HCT116 (cell line): ENCODE data around the gene TGFBRAP1. TPM values are rescaled to one million over a fixed set of nuclear protein-coding genes. Genes with fewer than 3 reads are reported as not detected.

Source experiments
- ATAC-seq: fragments of 200-7000 bp; cut with Tn5 transposase; 2 replicates; pipeline ENCODE4 v1.9.1; 2020; ENCODE audit warnings: mild to moderate bottlenecking, moderate library complexity
- BruUV-seq: library from RNA; stranded (reverse); fragments of 400-500 nt; replicated peaks from 2 replicates; lab custom pipeline; 2021; lab: Mats Ljungman, UMichigan
- CTCF ChIA-PET: fragments of 300-600 bp; sonication (Branson Sonifier 250); formaldehyde crosslinking; loops from one replicate; lab custom pipeline; 2021; ENCODE audit warnings: antibody characterized with exemption; lab: Charles Lee
- POLR2A ChIA-PET: fragments of 300-600, 350-600 bp; sonication (Branson Sonifier 250); formaldehyde crosslinking; loops from one replicate; lab custom pipeline; 2021; ENCODE audit warnings: antibody characterized with exemption; lab: Charles Lee
- RAD21 ChIA-PET, 2 experiments: fragments of 300-600 bp; sonication (Branson Sonifier 250); formaldehyde crosslinking; loops; one replicate each; lab custom pipeline; 2023; ENCODE audit warnings: low total read pairs in 2 of 2; ENCODE audit not compliant: uncharacterized antibody in 2 of 2, unreplicated experiment in 2 of 2, low non-redundant PET in 1 of 2; lab: Charles Lee
- DNase-seq: peaks from one replicate; pipeline ENCODE4 v3.0.0-alpha.2; 2010; ENCODE audit warnings: low read depth, low spot score
- H2AFZ ChIP-seq: fragments of 200-600 bp; shearing (Covaris generic), sonication (generic); 2 replicates; pipeline ENCODE4 v1.6.1; 2017; ENCODE audit warnings: low read depth, mixed run types, mixed read lengths, antibody characterized with exemption, low read length; ENCODE audit not compliant: poor library complexity, severe bottlenecking
- H3K27ac ChIP-seq: 2 replicates; pipeline ENCODE4 v1.5.1; 2012; ENCODE audit warnings: low read depth, low read length
- H3K27me3 ChIP-seq: fragments of 200-600 bp; sonication (generic); 2 replicates; pipeline ENCODE4 v1.6.1; 2016; ENCODE audit warnings: mixed run types, low read length, mixed read lengths; ENCODE audit not compliant: insufficient read depth
- H3K36me3 ChIP-seq, 2 experiments: fragments of 200-500 bp in 1 of 2; fragments of 200-600 bp in 1 of 2; sonication (Bioruptor generic) in 1 of 2; sonication (generic) in 1 of 2; 2 replicates each; pipeline versions ENCODE4 v1.5.1 to v1.6.1; 2014 to 2016; ENCODE audit warnings: low read length in 2 of 2, inconsistent platforms in 1 of 2, mixed read lengths in 1 of 2, mixed run types in 1 of 2; ENCODE audit not compliant: insufficient read depth in 2 of 2, control insufficient read depth in 1 of 2
- H3K4me1 ChIP-seq, 2 experiments: fragments of 200-600 bp in 1 of 2; sonication (generic) in 1 of 2; 2 replicates each; pipeline versions ENCODE4 v1.5.1 to v1.6.1; 2012 to 2017; ENCODE audit warnings: low read length in 2 of 2, inconsistent platforms in 1 of 2, mild to moderate bottlenecking in 1 of 2, mixed read lengths in 1 of 2, mixed run types in 1 of 2, moderate library complexity in 1 of 2; ENCODE audit not compliant: insufficient read depth in 2 of 2, control insufficient read depth in 1 of 2
- H3K4me2 ChIP-seq: fragments of 200-600 bp; sonication (generic); 2 replicates; pipeline ENCODE4 v1.6.1; 2017; ENCODE audit warnings: mixed run types, low read length, mixed read lengths
- H3K4me3 ChIP-seq, 2 experiments: fragments of 200-600 bp in 1 of 2; sonication (generic) in 1 of 2; replicated peaks in 1 of 2; 2 replicates each; pipeline ENCODE4 v1.5.1; 2011 to 2016; ENCODE audit warnings: low read length in 2 of 2, control low read depth in 1 of 2, low read depth in 1 of 2, mild to moderate bottlenecking in 1 of 2, mixed read lengths in 1 of 2, mixed run types in 1 of 2
- H3K79me2 ChIP-seq: fragments of 200-600 bp; sonication (generic); 2 replicates; pipeline ENCODE4 v1.6.1; 2017; ENCODE audit warnings: mild to moderate bottlenecking, mixed run types, low read length, moderate library complexity, mixed read lengths; ENCODE audit not compliant: insufficient read depth
- H3K9ac ChIP-seq: fragments of 200-600 bp; sonication (generic); 2 replicates; pipeline ENCODE4 v1.6.1; 2016; ENCODE audit warnings: low read length, mixed read lengths
- H3K9me2 ChIP-seq: fragments of 200-600 bp; sonication (generic), shearing (Covaris generic); 2 replicates; pipeline ENCODE4 v1.6.1; 2017; ENCODE audit warnings: mixed run types, mild to moderate bottlenecking, moderate library complexity; ENCODE audit not compliant: insufficient read depth
- H3K9me3 ChIP-seq, 2 experiments: fragments of 200-500 bp in 1 of 2; fragments of 200-600 bp in 1 of 2; sonication (Bioruptor generic) in 1 of 2; sonication (generic) in 1 of 2; 2 replicates each; pipeline ENCODE4 v1.6.1; 2014 to 2017; ENCODE audit warnings: low read length in 2 of 2, mixed read lengths in 2 of 2, inconsistent platforms in 1 of 2, low read depth in 1 of 2, mild to moderate bottlenecking in 1 of 2, mixed run types in 1 of 2, moderate library complexity in 1 of 2; ENCODE audit not compliant: control insufficient read depth in 1 of 2, insufficient read depth in 1 of 2
- H4K20me1 ChIP-seq: fragments of 200-600 bp; sonication (generic), shearing (Covaris generic); 2 replicates; pipeline ENCODE4 v1.6.1; 2017; ENCODE audit warnings: mixed run types, mild to moderate bottlenecking, moderate library complexity; ENCODE audit not compliant: insufficient read depth
- CBX3 ChIP-seq: IDR thresholded peaks from 2 replicates; pipeline ENCODE4 v1.6.1; 2012; ENCODE audit warnings: low read depth
- EZH2phosphoT487 ChIP-seq: fragments of 200-600 bp; IDR thresholded peaks from 2 replicates; pipeline ENCODE4 v1.6.1; 2018; ENCODE audit warnings: antibody characterized with exemption, borderline replicate concordance
- FOSL1 ChIP-seq: IDR thresholded peaks from 2 replicates; pipeline ENCODE4 v1.6.1; 2012; ENCODE audit warnings: low read depth
- POLR2AphosphoS5 ChIP-seq: IDR thresholded peaks from 2 replicates; pipeline ENCODE4 v1.6.1; 2011; ENCODE audit warnings: mild to moderate bottlenecking, low read depth, low read length, moderate library complexity
- SIN3A ChIP-seq: IDR thresholded peaks from 2 replicates; pipeline ENCODE4 v1.6.1; 2012; ENCODE audit warnings: low read depth
- SP1 ChIP-seq: IDR thresholded peaks from 2 replicates; pipeline ENCODE4 v1.6.1; 2012; ENCODE audit warnings: low read depth
- TCF7L2 ChIP-seq: IDR thresholded peaks from 2 replicates; pipeline ENCODE4 v1.7.0; 2011; ENCODE audit warnings: borderline replicate concordance, inconsistent platforms; ENCODE audit not compliant: insufficient read depth, insufficient read length; ENCODE audit errors: extremely low read depth
- YY1 ChIP-seq: IDR thresholded peaks from 2 replicates; pipeline ENCODE4 v1.6.1; 2011; ENCODE audit warnings: low read length, low read depth, moderate library complexity, mild to moderate bottlenecking; ENCODE audit not compliant: insufficient replicate concordance; ENCODE audit errors: extremely low read depth
- ZFX ChIP-seq: fragments of 450-650 bp; IDR thresholded peaks from 2 replicates; pipeline ENCODE4 v1.6.1; 2017
- ZNF274 ChIP-seq: fragments of 200-500 bp; sonication (Bioruptor generic); IDR thresholded peaks from 2 replicates; pipeline ENCODE4 v1.6.1; 2014; ENCODE audit warnings: mild to moderate bottlenecking, low read depth, low read length, inconsistent platforms
- intact Hi-C: fragments of 100-400 bp; cut with micrococcal nuclease; formaldehyde crosslinking; loops from 2 replicates; pipeline ENCODE4 v1.10.0; 2022
- total RNA-seq: library from RNA; stranded (reverse); gene quantifications from one replicate; pipeline ENCODE4 v1.2.1, GENCODE V29; 2021; ENCODE audit not compliant: unreplicated experiment
- TF ChIP-seq, protein P1 (sequence below): IDR thresholded peaks from 2 replicates; pipeline ENCODE4 v1.6.1; 2011; ENCODE audit warnings: mild to moderate bottlenecking, low read length, moderate library complexity; ENCODE audit not compliant: insufficient replicate concordance; ENCODE audit errors: extremely low read depth
- TF ChIP-seq, protein P2 (sequence below): IDR thresholded peaks from 2 replicates; pipeline ENCODE4 v1.6.1; 2012; ENCODE audit warnings: low read depth
- TF ChIP-seq, protein P3 (sequence below): IDR thresholded peaks from 2 replicates; pipeline ENCODE4 v1.6.1; 2012

The TGFBRAP1 gene
- total RNA-seq, 1 experiment from 2014 or later: 18.3 TPM

DNA sequence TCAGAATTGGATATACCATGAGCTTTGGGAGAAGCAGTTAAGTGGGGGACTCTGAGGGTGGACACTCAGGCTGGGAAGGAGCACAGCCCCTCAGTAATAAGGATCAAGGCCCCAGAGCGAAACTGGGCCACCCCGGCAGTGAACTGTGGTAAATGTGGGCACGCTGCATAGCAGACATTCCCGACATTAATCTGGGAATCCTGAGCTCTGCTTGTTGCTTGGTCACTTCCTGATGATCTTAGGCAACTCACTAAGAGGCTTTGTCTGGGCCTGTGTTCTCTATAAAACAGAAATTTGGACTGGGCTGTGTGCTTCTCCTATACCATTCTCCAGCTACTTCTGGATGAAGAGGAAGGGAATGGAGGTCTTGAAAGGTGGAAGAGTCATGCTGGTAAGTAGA lies 4.8 kb downstream of the TGFBRAP1 start:
- BruUV-seq: no TSS peak
- Histone ChIP-seq H3K4me2 (no peak overlapping the region), H3K27ac (no peak overlapping the region), H3K9me3 (no peaks in the 10 kb centered on the region), H3K4me1 (peaks cover 12 to 13% of the 10 kb centered on the region in 2 experiments), H3K4me3 (no peak overlapping the region), H3K9me2 (no peaks in the 10 kb centered on the region), H2AFZ (no peak overlapping the region), H3K36me3 (no peaks in the 10 kb centered on the region), H3K27me3 (no peaks in the 10 kb centered on the region), H3K9ac (no peak overlapping the region), H4K20me1 (no peaks in the 10 kb centered on the region), H3K79me2 (peaks cover 86% of the 10 kb centered on the region)
- intact Hi-C loops: no loop called here
- TF ChIP-seq EZH2phosphoT487: no peak
- no peak for TF ChIP-seq YY1
- TF ChIP-seq, protein P1, sequence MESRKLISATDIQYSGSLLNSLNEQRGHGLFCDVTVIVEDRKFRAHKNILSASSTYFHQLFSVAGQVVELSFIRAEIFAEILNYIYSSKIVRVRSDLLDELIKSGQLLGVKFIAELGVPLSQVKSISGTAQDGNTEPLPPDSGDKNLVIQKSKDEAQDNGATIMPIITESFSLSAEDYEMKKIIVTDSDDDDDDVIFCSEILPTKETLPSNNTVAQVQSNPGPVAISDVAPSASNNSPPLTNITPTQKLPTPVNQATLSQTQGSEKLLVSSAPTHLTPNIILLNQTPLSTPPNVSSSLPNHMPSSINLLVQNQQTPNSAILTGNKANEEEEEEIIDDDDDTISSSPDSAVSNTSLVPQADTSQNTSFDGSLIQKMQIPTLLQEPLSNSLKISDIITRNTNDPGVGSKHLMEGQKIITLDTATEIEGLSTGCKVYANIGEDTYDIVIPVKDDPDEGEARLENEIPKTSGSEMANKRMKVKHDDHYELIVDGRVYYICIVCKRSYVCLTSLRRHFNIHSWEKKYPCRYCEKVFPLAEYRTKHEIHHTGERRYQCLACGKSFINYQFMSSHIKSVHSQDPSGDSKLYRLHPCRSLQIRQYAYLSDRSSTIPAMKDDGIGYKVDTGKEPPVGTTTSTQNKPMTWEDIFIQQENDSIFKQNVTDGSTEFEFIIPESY: no peak
- CTCF ChIA-PET: no interaction called here
- no peak for DNase-seq
- no peak for ATAC-seq
- RAD21 ChIA-PET: no interaction called here
- POLR2A ChIA-PET: no interaction called here

DNA sequence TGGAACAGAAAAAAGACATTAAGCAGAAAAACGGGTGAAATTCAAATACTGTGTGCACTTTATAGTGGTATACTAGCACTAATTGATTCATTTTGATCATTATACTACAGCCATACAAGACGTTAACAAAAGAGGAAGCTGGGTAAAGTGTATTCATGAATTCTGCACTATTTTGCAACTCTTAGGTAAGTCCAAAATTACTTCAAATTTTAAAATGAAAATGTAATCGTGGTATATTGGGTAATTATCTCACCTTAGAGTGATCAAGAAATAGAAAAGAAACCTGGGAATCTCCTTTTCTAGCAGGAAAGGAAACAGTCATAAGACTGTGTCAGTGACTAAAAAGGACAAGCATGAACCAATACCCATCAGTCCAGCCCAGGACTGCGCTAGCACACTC lies 5.4 kb downstream of the TGFBRAP1 start:
- Histone ChIP-seq H3K27me3 (no peaks in the 10 kb centered on the region), H3K4me2 (no peak overlapping the region), H3K4me3 (no peak overlapping the region), H4K20me1 (no peaks in the 10 kb centered on the region), H3K79me2 (peaks cover 85% of the 10 kb centered on the region), H3K9me3 (no peaks in the 10 kb centered on the region), H3K9me2 (no peaks in the 10 kb centered on the region), H3K27ac (no peak overlapping the region), H3K4me1 (peaks cover 12 to 13% of the 10 kb centered on the region in 2 experiments), H2AFZ (no peak overlapping the region), H3K9ac (no peak overlapping the region), H3K36me3 (no peaks in the 10 kb centered on the region)
- ChIA-PET RAD21 (no interaction called here), POLR2A (no interaction called here), CTCF (no interaction called here)
- DNase-seq: no peak
- intact Hi-C loops: no loop called here
- no TSS peak for BruUV-seq
- ATAC-seq: no peak
- TF ChIP-seq CBX3: no peak
- no peak for TF ChIP-seq SIN3A
- no peak for TF ChIP-seq ZFX
- no peak for TF ChIP-seq TCF7L2
- TF ChIP-seq, protein P2, sequence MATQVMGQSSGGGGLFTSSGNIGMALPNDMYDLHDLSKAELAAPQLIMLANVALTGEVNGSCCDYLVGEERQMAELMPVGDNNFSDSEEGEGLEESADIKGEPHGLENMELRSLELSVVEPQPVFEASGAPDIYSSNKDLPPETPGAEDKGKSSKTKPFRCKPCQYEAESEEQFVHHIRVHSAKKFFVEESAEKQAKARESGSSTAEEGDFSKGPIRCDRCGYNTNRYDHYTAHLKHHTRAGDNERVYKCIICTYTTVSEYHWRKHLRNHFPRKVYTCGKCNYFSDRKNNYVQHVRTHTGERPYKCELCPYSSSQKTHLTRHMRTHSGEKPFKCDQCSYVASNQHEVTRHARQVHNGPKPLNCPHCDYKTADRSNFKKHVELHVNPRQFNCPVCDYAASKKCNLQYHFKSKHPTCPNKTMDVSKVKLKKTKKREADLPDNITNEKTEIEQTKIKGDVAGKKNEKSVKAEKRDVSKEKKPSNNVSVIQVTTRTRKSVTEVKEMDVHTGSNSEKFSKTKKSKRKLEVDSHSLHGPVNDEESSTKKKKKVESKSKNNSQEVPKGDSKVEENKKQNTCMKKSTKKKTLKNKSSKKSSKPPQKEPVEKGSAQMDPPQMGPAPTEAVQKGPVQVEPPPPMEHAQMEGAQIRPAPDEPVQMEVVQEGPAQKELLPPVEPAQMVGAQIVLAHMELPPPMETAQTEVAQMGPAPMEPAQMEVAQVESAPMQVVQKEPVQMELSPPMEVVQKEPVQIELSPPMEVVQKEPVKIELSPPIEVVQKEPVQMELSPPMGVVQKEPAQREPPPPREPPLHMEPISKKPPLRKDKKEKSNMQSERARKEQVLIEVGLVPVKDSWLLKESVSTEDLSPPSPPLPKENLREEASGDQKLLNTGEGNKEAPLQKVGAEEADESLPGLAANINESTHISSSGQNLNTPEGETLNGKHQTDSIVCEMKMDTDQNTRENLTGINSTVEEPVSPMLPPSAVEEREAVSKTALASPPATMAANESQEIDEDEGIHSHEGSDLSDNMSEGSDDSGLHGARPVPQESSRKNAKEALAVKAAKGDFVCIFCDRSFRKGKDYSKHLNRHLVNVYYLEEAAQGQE: no peak
- TF ChIP-seq YY1: no peak
- TF ChIP-seq ZNF274: no peak
- TF ChIP-seq, protein P3, sequence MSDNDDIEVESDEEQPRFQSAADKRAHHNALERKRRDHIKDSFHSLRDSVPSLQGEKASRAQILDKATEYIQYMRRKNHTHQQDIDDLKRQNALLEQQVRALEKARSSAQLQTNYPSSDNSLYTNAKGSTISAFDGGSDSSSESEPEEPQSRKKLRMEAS: no peak
- TF ChIP-seq POLR2AphosphoS5: no peak
- TF ChIP-seq EZH2phosphoT487: no peak
- TF ChIP-seq FOSL1: no peak
- TF ChIP-seq SP1: no peak
